ENCODE measurements around the gene TOM1. TPM values are rescaled to one million over a fixed set of nuclear protein-coding genes. Genes with fewer than 3 reads are reported as not detected.

TOM1 gene
- total RNA-seq, 2 experiments from 2014 or later, result 211 to 219 TPM

GRCh38 chr22:35274154-35274871 lies 25.4 kb upstream of the TOM1 start:
- ATAC-seq (ENCODE audit: poor library complexity) (peak; percentile 54), DNase-seq (peak in 3 of 14 experiments; percentile 16 to 19 (median 18))
- ChIA-PET POLR2A (interaction anchor here (2.1 to 2.3 kb wide), 2 partner anchors 16 to 25 kb away, joined by 7 to 11 read pairs; partner anchors contain the start of gene TOM1), CTCF (interaction anchor here (1.0 kb wide), 1 partner anchor 9 kb away, joined by 3 read pairs; no protein-coding TSS in a partner anchor)
- Mint-ChIP-seq H3K9me3 (no peaks in the 10 kb centered on the region), H3K4me1 (ENCODE audit: low read depth) (peaks cover 35% of the 10 kb centered on the region), H3K27me3 (no peaks in the 10 kb centered on the region), H3K4me3 (no peak overlapping the region), H3K36me3 (ENCODE audit: low read depth) (peaks cover 58% of the 10 kb centered on the region), H3K27ac (peak overlapping the region; percentile 1)
- no peak for TF ChIP-seq CTCF (IDR thresholded peaks at IDR 0.05)
- H3K27ac ChIP-seq (ENCODE audit: low read depth in 1 of 2, low read length in 2 of 2), result no peak overlapping the region
- H3K4me1 ChIP-seq (ENCODE audit: insufficient read depth, low read length), result peaks cover 7% of the 10 kb centered on the region
- peaks cover 25% of the 10 kb centered on the region for H3K36me3 ChIP-seq (ENCODE audit: insufficient read depth, low read length)
- H3K4me3 ChIP-seq (ENCODE audit: low read length), result no peak overlapping the region
- intact Hi-C loops (cut with DNase I, micrococcal nuclease), result no loop called here
- no peaks in the 10 kb centered on the region for H3K9me3 ChIP-seq (ENCODE audit: control insufficient read depth in 1 of 2, insufficient read depth in 1 of 2, low read length in 2 of 2)
- H3K27me3 ChIP-seq (ENCODE audit: control insufficient read depth in 1 of 2, insufficient read depth in 2 of 2, low read length in 2 of 2), result no peaks in the 10 kb centered on the region

- ChIA-PET CTCF (interaction anchor here (0.6 to 0.8 kb wide), 2 partner anchors 10 to 11 kb away, joined by 3 read pairs; no protein-coding TSS in a partner anchor), POLR2A (interaction anchor here (2.1 kb wide), 1 partner anchor 24 kb away, joined by 11 read pairs; the partner anchor contains the start of gene TOM1)
- H3K4me1 ChIP-seq (ENCODE audit: insufficient read depth, low read length), result peaks cover 7% of the 10 kb centered on the region
- no peaks in the 10 kb centered on the region for H3K9me3 ChIP-seq (ENCODE audit: control insufficient read depth in 1 of 2, insufficient read depth in 1 of 2, low read length in 2 of 2)
- no peaks in the 10 kb centered on the region for H3K9me3 Mint-ChIP-seq
- no peaks in the 10 kb centered on the region for H3K27me3 ChIP-seq (ENCODE audit: control insufficient read depth in 1 of 2, insufficient read depth in 2 of 2, low read length in 2 of 2)
- intact Hi-C loops (cut with DNase I, micrococcal nuclease), result no loop called here
- H3K4me1 Mint-ChIP-seq (ENCODE audit: low read depth), result peaks cover 44% of the 10 kb centered on the region
- H3K4me3 ChIP-seq (ENCODE audit: low read length), result no peak overlapping the region
- no peaks in the 10 kb centered on the region for H3K27me3 Mint-ChIP-seq
- H3K36me3 Mint-ChIP-seq (ENCODE audit: low read depth), result peaks cover 54% of the 10 kb centered on the region
- no peak overlapping the region for H3K27ac ChIP-seq (ENCODE audit: low read depth in 1 of 2, low read length in 2 of 2)
- H3K4me3 Mint-ChIP-seq, result no peak overlapping the region
- TF ChIP-seq CTCF (IDR thresholded peaks at IDR 0.05), result no peak
- peaks cover 21% of the 10 kb centered on the region for H3K36me3 ChIP-seq (ENCODE audit: insufficient read depth, low read length)
- ATAC-seq (ENCODE audit: poor library complexity), result no peak
- no peak for DNase-seq
- no peak overlapping the region for H3K27ac Mint-ChIP-seq
These were observed 24.1 kb upstream of the TOM1 start for GRCh38 chr22:35275580-35275979.

- ChIA-PET POLR2A (interaction anchor here (1.0 to 2.1 kb wide), 2 partner anchors 18 to 23 kb away, joined by 3 to 11 read pairs; partner anchors contain the start of gene TOM1), CTCF (interaction anchor here (0.8 kb wide), 1 partner anchor 11 kb away, joined by 3 read pairs; no protein-coding TSS in a partner anchor)
- intact Hi-C loops (cut with DNase I, micrococcal nuclease), result no loop called here
- no peaks in the 10 kb centered on the region for H3K9me3 Mint-ChIP-seq
- H3K4me3 ChIP-seq (ENCODE audit: low read length), result no peak overlapping the region
- H3K27me3 Mint-ChIP-seq, result no peaks in the 10 kb centered on the region
- no peak overlapping the region for H3K27ac Mint-ChIP-seq
- peaks cover 7% of the 10 kb centered on the region for H3K4me1 ChIP-seq (ENCODE audit: insufficient read depth, low read length)
- no peaks in the 10 kb centered on the region for H3K27me3 ChIP-seq (ENCODE audit: control insufficient read depth in 1 of 2, insufficient read depth in 2 of 2, low read length in 2 of 2)
- H3K4me1 Mint-ChIP-seq (ENCODE audit: low read depth), result peaks cover 46% of the 10 kb centered on the region
- no peak for ATAC-seq (ENCODE audit: poor library complexity)
- no peaks in the 10 kb centered on the region for H3K9me3 ChIP-seq (ENCODE audit: control insufficient read depth in 1 of 2, insufficient read depth in 1 of 2, low read length in 2 of 2)
- no peak overlapping the region for H3K4me3 Mint-ChIP-seq
- peaks cover 18% of the 10 kb centered on the region for H3K36me3 ChIP-seq (ENCODE audit: insufficient read depth, low read length)
- TF ChIP-seq CTCF (IDR thresholded peaks at IDR 0.05), result no peak
- no peak overlapping the region for H3K27ac ChIP-seq (ENCODE audit: low read depth in 1 of 2, low read length in 2 of 2)
- peaks cover 56% of the 10 kb centered on the region for H3K36me3 Mint-ChIP-seq (ENCODE audit: low read depth)
- no peak for DNase-seq
These were observed 23.7 kb upstream of the TOM1 start for GRCh38 chr22:35276019-35276418.

Data from CD4-positive, alpha-beta T cell (primary cell).